Umbilical cord (tissue), 2 donors: ENCODE results near the gene TSC22D3. TPM values are rescaled to one million over a fixed set of nuclear protein-coding genes. Genes with fewer than 3 reads are reported as not detected.

Experiments used
- DNase-seq: peaks from one replicate; pipeline ENCODE4 v3.0.0-alpha.2; 2015; ENCODE audit warnings: low spot score
- total RNA-seq: library from RNA; depleted of rRNA; stranded (reverse); fragments of >200 nt; gene quantifications from one replicate; pipeline ENCODE4 v1.2.3, GENCODE V29; 2014; ENCODE audit warnings: low replicate concordance; ENCODE audit not compliant: insufficient read depth

The TSC22D3 gene
- total RNA-seq, 1 donor from 2014 or later = 214 TPM

DNA sequence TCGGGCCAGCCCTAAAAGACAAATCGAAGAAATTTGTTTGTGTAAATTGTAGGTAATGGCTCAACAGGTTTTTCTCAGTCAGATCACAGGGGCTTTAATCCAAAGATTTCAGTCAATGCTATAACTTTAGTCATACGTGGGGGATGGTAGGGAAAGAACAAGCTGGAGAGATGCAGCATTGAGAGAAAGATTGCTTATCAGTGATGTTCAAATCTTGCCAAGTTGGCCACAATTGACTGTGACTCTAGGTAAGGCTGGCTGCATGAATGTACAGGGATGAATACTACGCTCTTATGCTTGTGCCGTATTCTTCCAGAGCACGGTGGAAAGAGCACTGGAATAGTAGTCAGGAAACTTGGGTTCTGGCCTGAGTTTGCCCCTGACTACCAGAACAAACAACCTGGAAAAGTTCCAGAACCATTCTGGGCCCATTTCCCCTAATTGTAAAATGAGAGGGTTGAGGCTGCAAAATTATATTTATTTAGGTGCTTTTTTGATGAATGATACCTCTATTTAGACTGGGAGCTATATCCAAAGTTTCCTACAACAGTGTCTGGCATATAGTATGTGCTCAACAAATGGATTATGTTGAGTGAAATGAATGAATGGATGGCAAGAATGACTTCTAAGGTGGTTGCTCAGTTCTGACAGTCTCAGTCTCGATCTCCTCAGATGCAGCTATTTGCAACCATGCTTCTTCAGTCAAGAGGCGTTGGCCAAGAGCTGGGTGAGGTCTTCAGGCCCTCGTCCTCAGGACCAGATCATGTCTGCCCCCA lies 44.4 kb downstream of the TSC22D3 start:
- peak; percentile 15 for DNase-seq

- DNase-seq = no peak
Observed at GRCh38 chrX:107730298-107730655, 45.3 kb downstream of the TSC22D3 start.

GRCh38 chrX:107729558-107730297 lies 45.9 kb downstream of the TSC22D3 start:
- DNase-seq = no peak

GRCh38 chrX:107728371-107729099 lies 47.1 kb downstream of the TSC22D3 start:
- peak; percentile 29 for DNase-seq

- no peak for DNase-seq
Observed at GRCh38 chrX:107726816-107727534, 48.6 kb downstream of the TSC22D3 start.

GRCh38 chrX:107725761-107726555 lies 49.6 kb downstream of the TSC22D3 start:
- DNase-seq = no peak

DNA sequence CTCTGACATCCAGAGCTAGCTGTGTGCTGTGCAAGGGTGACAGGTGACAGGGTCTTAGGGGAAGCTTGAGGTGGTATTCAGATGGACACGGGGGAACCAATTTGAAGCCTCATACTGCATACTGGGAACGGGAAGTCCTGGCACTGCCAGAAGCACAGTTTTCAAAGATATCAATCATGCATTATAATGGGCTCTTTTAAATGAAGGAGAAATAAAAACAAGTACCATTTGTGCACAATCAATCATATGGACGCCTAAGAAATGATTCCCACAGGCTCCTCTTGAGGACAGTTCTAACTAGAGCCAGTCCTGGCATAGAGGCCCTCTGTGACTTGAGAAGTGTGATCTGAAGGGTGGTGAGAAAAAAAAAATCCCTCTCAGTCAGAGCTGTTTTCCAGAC lies 50.9 kb downstream of the TSC22D3 start:
- no peak for DNase-seq

DNA sequence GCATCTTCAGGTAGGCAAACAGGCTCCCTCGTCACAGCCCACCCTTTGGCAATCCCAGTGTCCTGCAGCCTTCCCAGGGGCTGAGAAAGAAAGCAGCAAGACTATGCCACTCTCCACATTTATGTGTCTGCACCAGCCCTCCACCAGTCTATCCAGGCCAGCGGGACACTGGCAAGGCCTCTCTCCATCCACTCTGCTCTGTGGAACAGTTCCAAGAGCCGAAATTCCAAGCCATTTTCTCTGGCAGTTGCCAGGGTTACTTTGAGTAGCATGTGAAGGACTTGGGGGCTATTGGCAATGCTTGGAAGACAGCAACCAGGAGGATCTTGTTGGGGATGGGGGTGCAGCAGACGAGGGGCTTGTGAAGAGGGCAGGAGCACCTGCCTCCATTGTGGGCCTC lies 52.1 kb downstream of the TSC22D3 start:
- DNase-seq = no peak

GRCh38 chrX:107721966-107722707 lies 53.5 kb downstream of the TSC22D3 start:
- no peak for DNase-seq

- no peak for DNase-seq
Observed at GRCh38 chrX:107721318-107721717, 54.3 kb downstream of the TSC22D3 start.

GRCh38 chrX:107718156-107718621 lies 57.4 kb downstream of the TSC22D3 start:
- peak; percentile 82 for DNase-seq

GRCh38 chrX:107716816-107717700 lies 58.5 kb downstream of the TSC22D3 start:
- peak; percentile 83 for DNase-seq

GRCh38 chrX:107716118-107716684 lies 59.4 kb downstream of the TSC22D3 start:
- DNase-seq = peak; percentile 40

- no peak for DNase-seq
Observed at GRCh38 chrX:107715331-107716117, 60.1 kb downstream of the TSC22D3 start.

- no peak for DNase-seq
Observed at GRCh38 chrX:107714206-107714891, 61.2 kb downstream of the TSC22D3 start.

GRCh38 chrX:107713543-107714205 lies 61.9 kb downstream of the TSC22D3 start:
- no peak for DNase-seq

GRCh38 chrX:107713203-107713542 lies 62.4 kb downstream of the TSC22D3 start:
- no peak for DNase-seq
